HG02884 (cell line): ENCODE results near the gene IL22RA2.
"Not testable (repeated sequence)": the region's sequence is repeated elsewhere in the genome, so short reads cannot be mapped to it uniquely, and the experiment has no call there.

ENCODE experiments used
- ATAC-seq: cut with Tn5 transposase; IDR thresholded peaks from one replicate; pipeline ENCODE4 v1.9.1; 2021; ENCODE audit warnings: mild to moderate bottlenecking, moderate library complexity; ENCODE audit not compliant: unreplicated experiment

The IL22RA2 gene

GRCh38 chr6:137126875-137127485 is 46.5 kb downstream of the IL22RA2 start:
- ATAC-seq: no peak

- no peak for ATAC-seq
Measured at GRCh38 chr6:137123078-137123477, 50.4 kb downstream of the IL22RA2 start.

GRCh38 chr6:137122612-137123011 is 50.8 kb downstream of the IL22RA2 start:
- ATAC-seq: peak; percentile 58

GRCh38 chr6:137121401-137121997 is 51.9 kb downstream of the IL22RA2 start:
- no peak for ATAC-seq

GRCh38 chr6:137120748-137121147 is 52.7 kb downstream of the IL22RA2 start:
- ATAC-seq: no peak

GRCh38 chr6:137119196-137120104 is 54.0 kb downstream of the IL22RA2 start:
- no peak for ATAC-seq

- no peak for ATAC-seq
Measured at GRCh38 chr6:137117581-137117980, 55.9 kb downstream of the IL22RA2 start.

GRCh38 chr6:137116807-137117206 is 56.6 kb downstream of the IL22RA2 start:
- no peak for ATAC-seq

- no peak for ATAC-seq
Measured at GRCh38 chr6:137115658-137116057, 57.8 kb downstream of the IL22RA2 start.

- no peak for ATAC-seq
Measured at GRCh38 chr6:137112067-137112355, 61.4 kb downstream of the IL22RA2 start.

- no peak for ATAC-seq
Measured at GRCh38 chr6:137111296-137112066, 62.0 kb downstream of the IL22RA2 start.

GRCh38 chr6:137107767-137108105 is 65.7 kb downstream of the IL22RA2 start:
- no peak for ATAC-seq

GRCh38 chr6:137107047-137107766 is 66.2 kb downstream of the IL22RA2 start:
- ATAC-seq: not testable (repeated sequence)

GRCh38 chr6:137106183-137106582 is 67.3 kb downstream of the IL22RA2 start:
- ATAC-seq: no peak

GRCh38 chr6:137105375-137105774 is 68.1 kb downstream of the IL22RA2 start:
- ATAC-seq: no peak

GRCh38 chr6:137104926-137105325 is 68.5 kb downstream of the IL22RA2 start:
- ATAC-seq: no peak

- peak; percentile 82 for ATAC-seq
Measured at GRCh38 chr6:137102851-137103492, 70.5 kb downstream of the IL22RA2 start.

GRCh38 chr6:137102050-137102848 is 71.2 kb downstream of the IL22RA2 start:
- peak; percentile 13 for ATAC-seq

GRCh38 chr6:137099689-137100403 is 73.6 kb downstream of the IL22RA2 start:
- ATAC-seq: no peak
